Measurements from ENCODE around the gene ENDOV.
A peak's percentile ranks its signal among the peaks of the same experiment; 100 is the strongest.

Gene ENDOV

DNA sequence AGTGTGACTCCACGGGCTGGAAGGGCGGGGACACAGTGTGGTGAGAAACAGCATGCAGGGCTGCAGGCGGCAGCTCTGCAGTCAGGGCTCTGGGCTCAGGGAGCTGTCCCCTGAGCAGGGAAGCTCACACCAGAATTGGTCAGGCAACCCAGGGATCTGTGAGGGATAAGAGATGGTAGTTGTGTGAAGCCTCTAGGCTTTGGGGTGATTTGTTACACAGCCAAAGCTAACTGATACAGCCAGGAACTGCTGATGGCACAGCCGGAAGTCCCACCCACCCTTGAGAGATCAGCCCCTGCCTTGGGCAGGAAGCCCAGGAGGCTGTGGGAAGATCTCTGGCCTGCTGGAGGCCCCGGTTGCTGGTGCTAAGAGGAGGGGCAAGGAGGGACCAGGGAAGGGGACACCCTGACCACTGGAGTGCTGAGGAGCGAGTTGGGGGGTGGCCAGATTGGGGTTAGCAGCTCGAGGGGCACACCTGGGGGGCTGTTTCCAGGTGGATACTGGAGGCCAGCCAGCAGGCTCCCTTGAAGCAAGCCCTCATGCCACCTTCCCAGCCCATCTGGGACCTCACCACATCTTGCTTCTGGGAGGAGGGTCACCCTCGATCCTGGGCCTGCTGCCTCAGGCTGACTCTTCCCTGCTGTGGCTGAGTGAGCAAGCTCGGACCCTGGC is 36.3 kb downstream of the ENDOV start:
- no peak overlapping the region for H3K4me3 ChIP-seq (ENCODE audit: low read depth, low read length)
- H3K27me3 ChIP-seq (replicated peaks), result no peaks in the 10 kb centered on the region
- DNase-seq, result no peak
- TF ChIP-seq, protein P1, sequence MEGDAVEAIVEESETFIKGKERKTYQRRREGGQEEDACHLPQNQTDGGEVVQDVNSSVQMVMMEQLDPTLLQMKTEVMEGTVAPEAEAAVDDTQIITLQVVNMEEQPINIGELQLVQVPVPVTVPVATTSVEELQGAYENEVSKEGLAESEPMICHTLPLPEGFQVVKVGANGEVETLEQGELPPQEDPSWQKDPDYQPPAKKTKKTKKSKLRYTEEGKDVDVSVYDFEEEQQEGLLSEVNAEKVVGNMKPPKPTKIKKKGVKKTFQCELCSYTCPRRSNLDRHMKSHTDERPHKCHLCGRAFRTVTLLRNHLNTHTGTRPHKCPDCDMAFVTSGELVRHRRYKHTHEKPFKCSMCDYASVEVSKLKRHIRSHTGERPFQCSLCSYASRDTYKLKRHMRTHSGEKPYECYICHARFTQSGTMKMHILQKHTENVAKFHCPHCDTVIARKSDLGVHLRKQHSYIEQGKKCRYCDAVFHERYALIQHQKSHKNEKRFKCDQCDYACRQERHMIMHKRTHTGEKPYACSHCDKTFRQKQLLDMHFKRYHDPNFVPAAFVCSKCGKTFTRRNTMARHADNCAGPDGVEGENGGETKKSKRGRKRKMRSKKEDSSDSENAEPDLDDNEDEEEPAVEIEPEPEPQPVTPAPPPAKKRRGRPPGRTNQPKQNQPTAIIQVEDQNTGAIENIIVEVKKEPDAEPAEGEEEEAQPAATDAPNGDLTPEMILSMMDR (IDR thresholded peaks at IDR 0.05; ENCODE audit: low read depth, low read length, missing control alignments), result no peak
- H3K27ac ChIP-seq, result no peak overlapping the region
- in situ Hi-C loops (cut with HindIII; ENCODE audit: low pct_ligation_motif_present, low sequenced_read_pairs), result no loop called here
- H3K36me3 ChIP-seq (replicated peaks), result no peaks in the 10 kb centered on the region

DNA sequence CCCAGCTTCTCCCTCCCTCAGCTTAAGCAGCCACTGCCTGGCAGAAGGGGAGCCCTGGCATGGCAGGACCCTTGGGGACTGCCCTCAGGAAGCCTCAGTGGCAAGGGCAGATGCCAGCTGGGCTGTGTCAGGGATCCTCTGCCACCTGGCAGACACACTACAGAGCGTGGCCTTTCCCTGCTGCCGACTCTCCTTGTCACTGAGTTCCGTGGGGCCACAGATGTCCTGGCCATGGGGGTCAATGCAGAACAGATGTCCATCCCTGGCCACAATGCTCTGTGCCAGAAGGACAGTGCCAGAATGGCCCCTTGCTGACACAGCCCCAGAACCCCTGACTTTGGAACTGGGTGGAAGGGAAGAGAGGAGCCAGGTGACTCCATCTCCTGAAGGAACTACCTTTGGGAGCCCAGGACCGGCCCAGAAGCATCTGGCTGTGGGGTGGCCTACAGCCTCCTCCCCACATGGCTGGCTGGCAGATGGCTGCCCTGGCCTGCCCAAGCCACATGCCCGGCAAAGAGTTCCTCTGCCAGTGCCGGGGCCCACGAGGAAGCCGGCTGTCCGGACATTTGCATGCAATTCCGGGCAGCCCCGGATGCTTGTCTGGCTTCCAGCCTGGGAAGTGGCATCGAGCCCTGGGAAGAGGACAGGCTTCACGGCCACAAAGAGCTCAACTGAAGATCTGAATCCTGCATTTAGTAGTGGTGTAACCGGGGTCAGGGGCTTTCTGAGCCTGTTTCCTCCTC is 37.4 kb downstream of the ENDOV start:
- no peak for DNase-seq
- Histone ChIP-seq H3K27ac (no peak overlapping the region), H3K27me3 (replicated peaks) (no peaks in the 10 kb centered on the region), H3K4me3 (ENCODE audit: low read depth, low read length) (no peak overlapping the region), H3K36me3 (replicated peaks) (no peaks in the 10 kb centered on the region)
- in situ Hi-C loops (cut with HindIII; ENCODE audit: low pct_ligation_motif_present, low sequenced_read_pairs), result no loop called here
- TF ChIP-seq, protein P1 (IDR thresholded peaks at IDR 0.05; ENCODE audit: low read depth, low read length, missing control alignments), result no peak

DNA sequence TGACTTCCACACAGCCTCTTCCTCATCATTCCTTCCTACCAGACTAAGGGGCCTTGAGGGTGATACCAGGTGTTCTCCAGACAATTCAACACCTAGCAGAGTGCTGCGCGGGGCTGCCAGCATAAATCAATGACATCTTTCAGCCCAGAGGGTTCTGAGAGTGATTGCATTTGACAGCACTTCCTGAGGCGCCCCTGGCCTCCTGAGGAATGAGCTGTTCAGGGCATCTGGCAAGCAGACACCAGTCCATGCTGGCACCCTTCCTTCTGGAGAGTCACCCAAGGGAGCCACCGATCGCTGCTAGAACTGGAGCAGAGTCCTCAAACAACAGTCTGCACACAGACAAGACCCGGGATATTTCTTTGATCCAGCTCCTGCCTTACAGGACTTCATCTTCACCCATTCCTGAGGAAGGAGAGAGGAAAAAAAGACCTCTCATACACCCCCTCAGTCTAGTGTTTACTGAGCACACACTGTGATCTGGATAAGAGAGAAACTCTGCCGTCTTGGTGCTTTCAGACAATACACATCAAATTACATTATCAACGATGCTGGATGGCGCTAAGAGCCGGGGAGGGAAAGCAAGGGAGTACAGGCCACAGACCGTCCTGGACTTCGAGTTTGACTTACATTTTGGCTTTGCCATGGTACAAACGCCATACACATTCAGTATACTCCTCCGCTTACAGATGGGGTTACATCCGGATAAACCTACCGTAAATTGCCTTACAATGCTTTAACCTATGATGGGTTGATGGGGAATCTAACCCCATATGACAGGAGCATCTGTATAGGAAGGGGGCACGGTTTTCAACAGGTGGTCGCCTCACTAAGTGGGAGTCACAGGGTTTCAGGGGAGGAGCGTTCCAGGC is 38.4 kb downstream of the ENDOV start:
- in situ Hi-C loops (cut with HindIII; ENCODE audit: low pct_ligation_motif_present, low sequenced_read_pairs), result no loop called here
- H3K27me3 ChIP-seq (replicated peaks), result no peaks in the 10 kb centered on the region
- H3K27ac ChIP-seq, result no peak overlapping the region
- no peaks in the 10 kb centered on the region for H3K36me3 ChIP-seq (replicated peaks)
- no peak for DNase-seq
- TF ChIP-seq, protein P1 (IDR thresholded peaks at IDR 0.05; ENCODE audit: low read depth, low read length, missing control alignments), result no peak
- H3K4me3 ChIP-seq (ENCODE audit: low read depth, low read length), result no peak overlapping the region

GRCh38 chr17:80453998-80454556 is 39.1 kb downstream of the ENDOV start:
- Histone ChIP-seq H3K36me3 (replicated peaks) (no peaks in the 10 kb centered on the region), H3K4me3 (ENCODE audit: low read depth, low read length) (peak overlapping the region; percentile 69), H3K27me3 (replicated peaks) (no peaks in the 10 kb centered on the region), H3K27ac (peak overlapping the region; percentile 93)
- in situ Hi-C loops (cut with HindIII; ENCODE audit: low pct_ligation_motif_present, low sequenced_read_pairs), result no loop called here
- TF ChIP-seq, protein P1 (IDR thresholded peaks at IDR 0.05; ENCODE audit: low read depth, low read length, missing control alignments), result no peak
- DNase-seq, result no peak

DNA sequence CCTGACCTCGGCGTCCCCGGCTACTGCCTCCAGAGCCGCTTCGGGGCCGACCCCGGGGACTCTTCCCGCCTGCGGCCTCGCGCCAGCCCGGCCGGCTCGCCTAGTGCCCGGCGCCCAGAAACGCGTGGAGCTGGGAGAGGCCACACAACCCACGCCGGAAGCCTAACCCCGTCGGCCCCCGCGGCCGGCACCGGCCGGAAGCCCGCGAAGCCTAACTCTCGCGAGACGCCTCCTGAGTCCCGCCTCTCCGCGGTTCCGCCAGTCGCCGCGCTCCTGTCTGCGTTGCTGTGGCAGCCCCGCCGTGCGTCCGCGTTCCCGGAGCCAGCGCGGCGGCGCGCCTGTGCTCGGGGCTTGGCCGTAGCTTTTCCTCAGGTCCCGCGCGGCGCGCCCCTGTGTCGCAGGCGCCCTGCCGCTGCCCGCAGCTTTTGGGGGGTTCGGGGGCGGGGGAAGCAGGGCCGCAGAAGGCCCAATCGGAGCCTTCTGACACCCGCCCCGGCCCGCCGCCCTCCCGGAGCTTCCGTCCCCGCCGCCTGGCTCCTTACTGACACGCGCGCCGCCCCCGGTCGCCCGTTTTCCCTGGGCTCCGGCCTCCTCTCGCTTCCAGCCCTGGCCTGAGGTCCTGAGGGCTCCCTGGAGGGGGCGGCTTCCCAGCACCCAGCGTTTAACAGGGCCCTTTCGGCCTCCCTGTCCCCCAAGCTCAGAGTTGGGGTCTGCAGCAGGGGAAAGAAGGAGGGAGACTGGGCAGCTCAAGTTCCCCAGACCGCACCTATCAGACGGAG is 39.8 kb downstream of the ENDOV start:
- peak; percentile 92 for DNase-seq
- Histone ChIP-seq H3K27me3 (replicated peaks) (no peaks in the 10 kb centered on the region), H3K36me3 (replicated peaks) (no peaks in the 10 kb centered on the region), H3K4me3 (ENCODE audit: low read depth, low read length) (peak overlapping the region; percentile 69), H3K27ac (peak overlapping the region; percentile 93)
- TF ChIP-seq, protein P1 (IDR thresholded peaks at IDR 0.05; ENCODE audit: low read depth, low read length, missing control alignments), result no peak
- in situ Hi-C loops (cut with HindIII; ENCODE audit: low pct_ligation_motif_present, low sequenced_read_pairs), result no loop called here

Data from brain microvascular endothelial cell (primary cell).